Neural cell (in vitro differentiated cells): ENCODE results near the gene ADAMTS16. TPM values are rescaled to one million over a fixed set of nuclear protein-coding genes. Genes with fewer than 3 reads are reported as not detected.

Experiments used
- H2AFZ ChIP-seq: fragments of 200-600, 300-800 bp; sonication (generic), shearing (Covaris generic); 2 replicates; pipeline ENCODE4 v1.6.0; 2014; ENCODE audit warnings: low read depth, mild to moderate bottlenecking, antibody characterized with exemption, low read length, moderate library complexity
- H3F3A ChIP-seq: fragments of 200-600 bp; shearing (Covaris generic); 2 replicates; pipeline ENCODE4 v1.6.1; 2016; ENCODE audit warnings: mild to moderate bottlenecking, moderate library complexity, mixed read lengths, antibody characterized with exemption, low read length; ENCODE audit not compliant: insufficient read depth, poor library complexity, severe bottlenecking
- H3K27ac ChIP-seq: fragments of 200-600, 300-800 bp; sonication (generic), shearing (Covaris generic); 2 replicates; pipeline ENCODE4 v1.5.1; 2014; ENCODE audit warnings: mild to moderate bottlenecking, low read length, moderate library complexity
- H3K27me3 ChIP-seq: fragments of 300-800, 200-600 bp; sonication (generic), shearing (Covaris generic); 2 replicates; pipeline ENCODE4 v1.6.0; 2014; ENCODE audit warnings: mild to moderate bottlenecking, low read depth, low read length, moderate library complexity; ENCODE audit not compliant: insufficient read depth
- H3K36me3 ChIP-seq: fragments of 300-800, 200-600 bp; sonication (generic), shearing (Covaris generic); 2 replicates; pipeline ENCODE4 v1.5.1; 2014; ENCODE audit warnings: mild to moderate bottlenecking, antibody characterized with exemption, low read length, moderate library complexity; ENCODE audit not compliant: insufficient read depth
- H3K4me2 ChIP-seq: fragments of 300-800, 200-600 bp; sonication (generic), shearing (Covaris generic); 2 replicates; pipeline ENCODE4 v1.6.0; 2014; ENCODE audit warnings: mild to moderate bottlenecking, low read length
- H3K4me3 ChIP-seq: fragments of 300-800, 200-600 bp; sonication (generic), shearing (Covaris generic); 2 replicates; pipeline ENCODE4 v1.5.1; 2014; ENCODE audit warnings: mild to moderate bottlenecking, low read length, moderate library complexity
- H3K79me2 ChIP-seq: fragments of 200-600 bp; shearing (Covaris generic); replicated peaks from 2 replicates; pipeline ENCODE4 v1.6.0; 2014; ENCODE audit warnings: mild to moderate bottlenecking, low read length, moderate library complexity; ENCODE audit not compliant: insufficient read depth
- H3K9ac ChIP-seq: fragments of 300-800, 200-600 bp; sonication (generic), shearing (Covaris generic); 2 replicates; pipeline ENCODE4 v1.6.1; 2016; ENCODE audit warnings: mild to moderate bottlenecking, low read length, mixed read lengths
- H3K9me2 ChIP-seq: fragments of 200-600 bp; shearing (Covaris generic); 2 replicates; pipeline ENCODE4 v1.6.1; 2016; ENCODE audit warnings: mild to moderate bottlenecking, low read length, mixed read lengths; ENCODE audit not compliant: insufficient read depth
- H3K9me3 ChIP-seq: fragments of 200-600, 300-800 bp; sonication (generic), shearing (Covaris generic); 2 replicates; pipeline ENCODE4 v1.6.1; 2016; ENCODE audit warnings: mild to moderate bottlenecking, mixed run types, low read length, moderate library complexity, mixed read lengths
- H4K20me1 ChIP-seq: fragments of 200-600 bp; shearing (Covaris generic); 2 replicates; pipeline ENCODE4 v1.6.1; 2016; ENCODE audit warnings: mild to moderate bottlenecking, mixed run types; ENCODE audit not compliant: insufficient read depth
- EP300 ChIP-seq: fragments of 450-650 bp; conservative IDR thresholded peaks from 2 replicates; pipeline ENCODE4 v1.6.1; 2014; ENCODE audit warnings: antibody characterized with exemption, mild to moderate bottlenecking, moderate library complexity; ENCODE audit not compliant: poor library complexity, severe bottlenecking
- EZH2 ChIP-seq: fragments of 200-600, 300-800 bp; shearing (Covaris generic), sonication (generic); IDR thresholded peaks from 2 replicates; pipeline ENCODE4 v1.6.1; 2014; ENCODE audit warnings: antibody characterized with exemption, low read length, borderline replicate concordance, mild to moderate bottlenecking; ENCODE audit not compliant: insufficient read depth, poor library complexity, severe bottlenecking
- MXI1 ChIP-seq: fragments of 450-650 bp; conservative IDR thresholded peaks from 2 replicates; pipeline ENCODE4 v1.6.1; 2014; ENCODE audit warnings: antibody characterized with exemption, mild to moderate bottlenecking; ENCODE audit not compliant: poor library complexity, severe bottlenecking
- POLR2AphosphoS5 ChIP-seq: IDR thresholded peaks from 2 replicates; pipeline ENCODE4 v1.6.1; 2012
- RAD21 ChIP-seq: fragments of 450-650 bp; conservative IDR thresholded peaks from 2 replicates; pipeline ENCODE4 v1.6.1; 2014; ENCODE audit warnings: antibody characterized with exemption, mild to moderate bottlenecking, moderate library complexity
- REST ChIP-seq: IDR thresholded peaks from 2 replicates; pipeline ENCODE4 v1.6.1; 2012; ENCODE audit warnings: borderline replicate concordance
- SMC3 ChIP-seq: fragments of 450-650 bp; conservative IDR thresholded peaks from 2 replicates; pipeline ENCODE4 v1.6.1; 2014; ENCODE audit warnings: antibody characterized with exemption, mild to moderate bottlenecking, moderate library complexity; ENCODE audit not compliant: poor library complexity
- TAF1 ChIP-seq: IDR thresholded peaks from 2 replicates; pipeline ENCODE4 v1.6.1; 2012; ENCODE audit warnings: low read depth
- polyA plus RNA-seq: library from polyadenylated mRNA; depleted of rRNA; stranded (reverse); fragments of >200 nt; gene quantifications from 2 replicates; pipeline ENCODE4 v1.2.3, GENCODE V29; 2014
- TF ChIP-seq, protein P1 (sequence below): fragments of 450-650 bp; IDR thresholded peaks from 2 replicates; pipeline ENCODE4 v1.5.1; 2014; ENCODE audit warnings: antibody characterized with exemption, mild to moderate bottlenecking, moderate library complexity; ENCODE audit not compliant: poor library complexity, severe bottlenecking

ADAMTS16 gene
- polyA plus RNA-seq, 1 donor from 2014 or later: 1.3 TPM

GRCh38 chr5:5287419-5287818, 147.3 kb downstream of the ADAMTS16 start:
- Histone ChIP-seq H4K20me1 (no peaks in the 10 kb centered on the region), H3F3A (no peaks in the 10 kb centered on the region), H3K27me3 (no peaks in the 10 kb centered on the region), H3K27ac (no peak overlapping the region), H3K4me2 (no peak overlapping the region), H2AFZ (no peak overlapping the region), H3K9me2 (no peaks in the 10 kb centered on the region), H3K9me3 (no peaks in the 10 kb centered on the region), H3K4me3 (no peak overlapping the region), H3K36me3 (no peaks in the 10 kb centered on the region), H3K79me2 (no peaks in the 10 kb centered on the region), H3K9ac (no peak overlapping the region)
- TF ChIP-seq TAF1 (no peak), POLR2AphosphoS5 (no peak), RAD21 (no peak), EP300 (no peak), EZH2 (no peak), REST (no peak), SMC3 (no peak), MXI1 (no peak)
- TF ChIP-seq, protein P1, sequence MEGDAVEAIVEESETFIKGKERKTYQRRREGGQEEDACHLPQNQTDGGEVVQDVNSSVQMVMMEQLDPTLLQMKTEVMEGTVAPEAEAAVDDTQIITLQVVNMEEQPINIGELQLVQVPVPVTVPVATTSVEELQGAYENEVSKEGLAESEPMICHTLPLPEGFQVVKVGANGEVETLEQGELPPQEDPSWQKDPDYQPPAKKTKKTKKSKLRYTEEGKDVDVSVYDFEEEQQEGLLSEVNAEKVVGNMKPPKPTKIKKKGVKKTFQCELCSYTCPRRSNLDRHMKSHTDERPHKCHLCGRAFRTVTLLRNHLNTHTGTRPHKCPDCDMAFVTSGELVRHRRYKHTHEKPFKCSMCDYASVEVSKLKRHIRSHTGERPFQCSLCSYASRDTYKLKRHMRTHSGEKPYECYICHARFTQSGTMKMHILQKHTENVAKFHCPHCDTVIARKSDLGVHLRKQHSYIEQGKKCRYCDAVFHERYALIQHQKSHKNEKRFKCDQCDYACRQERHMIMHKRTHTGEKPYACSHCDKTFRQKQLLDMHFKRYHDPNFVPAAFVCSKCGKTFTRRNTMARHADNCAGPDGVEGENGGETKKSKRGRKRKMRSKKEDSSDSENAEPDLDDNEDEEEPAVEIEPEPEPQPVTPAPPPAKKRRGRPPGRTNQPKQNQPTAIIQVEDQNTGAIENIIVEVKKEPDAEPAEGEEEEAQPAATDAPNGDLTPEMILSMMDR: no peak

- no peaks in the 10 kb centered on the region for H3K27me3 ChIP-seq
- H3K79me2 ChIP-seq: no peaks in the 10 kb centered on the region
- no peak overlapping the region for H3K27ac ChIP-seq
- no peaks in the 10 kb centered on the region for H3K36me3 ChIP-seq
- no peaks in the 10 kb centered on the region for H3F3A ChIP-seq
- H2AFZ ChIP-seq: no peak overlapping the region
- no peaks in the 10 kb centered on the region for H3K9me3 ChIP-seq
- H4K20me1 ChIP-seq: no peaks in the 10 kb centered on the region
- H3K4me2 ChIP-seq: no peak overlapping the region
- no peaks in the 10 kb centered on the region for H3K9me2 ChIP-seq
- no peak overlapping the region for H3K9ac ChIP-seq
- TF ChIP-seq TAF1: no peak
- TF ChIP-seq EZH2: no peak
- TF ChIP-seq EP300: no peak
- no peak for TF ChIP-seq RAD21
- TF ChIP-seq POLR2AphosphoS5: no peak
- no peak for TF ChIP-seq REST
- no peak for TF ChIP-seq SMC3
- TF ChIP-seq MXI1: no peak
- TF ChIP-seq, protein P1: no peak
- H3K4me3 ChIP-seq: no peak overlapping the region
These were observed 148.1 kb downstream of the ADAMTS16 start for GRCh38 chr5:5288201-5288600.
